ENCODE measurements around the gene BCL2L13.

DNA sequence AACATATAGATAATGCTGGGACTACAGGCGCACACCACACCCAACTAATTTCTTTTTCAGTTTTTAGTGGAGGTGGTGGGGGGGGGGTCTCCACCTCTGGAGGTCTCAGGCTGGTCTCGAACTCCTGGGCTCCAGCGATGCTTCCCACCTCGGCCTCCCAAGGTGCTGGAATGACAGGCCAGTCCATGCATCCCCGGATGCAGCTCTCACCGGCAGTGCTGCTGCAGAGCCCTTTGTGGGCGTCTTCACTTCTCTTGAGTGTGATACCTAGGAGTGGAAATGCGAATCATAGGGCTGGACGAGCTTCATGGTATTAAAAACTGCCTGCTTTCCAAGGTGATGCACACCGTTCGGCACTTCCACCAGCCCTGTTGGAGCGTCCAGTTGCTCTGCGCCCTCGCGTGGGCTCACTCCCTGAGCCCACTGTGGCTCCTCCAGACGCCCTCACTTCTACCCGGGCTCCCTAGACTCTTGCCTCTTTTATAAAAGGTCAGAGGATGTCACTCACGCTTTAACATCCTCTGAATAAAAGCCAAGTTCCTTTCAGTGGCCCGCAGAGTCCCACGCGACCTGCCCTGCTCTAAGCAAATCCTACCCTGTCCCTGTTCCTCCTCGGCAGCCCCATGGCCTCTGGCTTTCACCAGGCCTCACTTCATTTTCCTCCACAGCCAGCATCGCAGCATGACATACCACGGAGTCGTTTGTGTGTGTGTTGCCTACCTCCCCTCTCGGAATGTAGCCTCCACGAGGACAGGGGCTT lies 136.5 kb downstream of the BCL2L13 start:
- TF ChIP-seq, protein P1, sequence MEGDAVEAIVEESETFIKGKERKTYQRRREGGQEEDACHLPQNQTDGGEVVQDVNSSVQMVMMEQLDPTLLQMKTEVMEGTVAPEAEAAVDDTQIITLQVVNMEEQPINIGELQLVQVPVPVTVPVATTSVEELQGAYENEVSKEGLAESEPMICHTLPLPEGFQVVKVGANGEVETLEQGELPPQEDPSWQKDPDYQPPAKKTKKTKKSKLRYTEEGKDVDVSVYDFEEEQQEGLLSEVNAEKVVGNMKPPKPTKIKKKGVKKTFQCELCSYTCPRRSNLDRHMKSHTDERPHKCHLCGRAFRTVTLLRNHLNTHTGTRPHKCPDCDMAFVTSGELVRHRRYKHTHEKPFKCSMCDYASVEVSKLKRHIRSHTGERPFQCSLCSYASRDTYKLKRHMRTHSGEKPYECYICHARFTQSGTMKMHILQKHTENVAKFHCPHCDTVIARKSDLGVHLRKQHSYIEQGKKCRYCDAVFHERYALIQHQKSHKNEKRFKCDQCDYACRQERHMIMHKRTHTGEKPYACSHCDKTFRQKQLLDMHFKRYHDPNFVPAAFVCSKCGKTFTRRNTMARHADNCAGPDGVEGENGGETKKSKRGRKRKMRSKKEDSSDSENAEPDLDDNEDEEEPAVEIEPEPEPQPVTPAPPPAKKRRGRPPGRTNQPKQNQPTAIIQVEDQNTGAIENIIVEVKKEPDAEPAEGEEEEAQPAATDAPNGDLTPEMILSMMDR (IDR thresholded peaks at IDR 0.05; ENCODE audit: insufficient read depth, low read depth, low read length): no peak
- TF ChIP-seq EZH2 (IDR thresholded peaks at IDR 0.05; ENCODE audit: insufficient read depth, low read length): no peak
